Measurements from ENCODE around the gene OCA2. TPM values are rescaled to one million over a fixed set of nuclear protein-coding genes. Genes with fewer than 3 reads are reported as not detected.
"Not testable (repeated sequence)": the region's sequence is repeated elsewhere in the genome, so short reads cannot be mapped to it uniquely, and the experiment has no call there.

The OCA2 gene
- total RNA-seq, 1 donor from 2014 or later = 25.7 TPM

GRCh38 chr15:28022181-28022580, 76.9 kb downstream of the OCA2 start:
- no peak for DNase-seq

DNA sequence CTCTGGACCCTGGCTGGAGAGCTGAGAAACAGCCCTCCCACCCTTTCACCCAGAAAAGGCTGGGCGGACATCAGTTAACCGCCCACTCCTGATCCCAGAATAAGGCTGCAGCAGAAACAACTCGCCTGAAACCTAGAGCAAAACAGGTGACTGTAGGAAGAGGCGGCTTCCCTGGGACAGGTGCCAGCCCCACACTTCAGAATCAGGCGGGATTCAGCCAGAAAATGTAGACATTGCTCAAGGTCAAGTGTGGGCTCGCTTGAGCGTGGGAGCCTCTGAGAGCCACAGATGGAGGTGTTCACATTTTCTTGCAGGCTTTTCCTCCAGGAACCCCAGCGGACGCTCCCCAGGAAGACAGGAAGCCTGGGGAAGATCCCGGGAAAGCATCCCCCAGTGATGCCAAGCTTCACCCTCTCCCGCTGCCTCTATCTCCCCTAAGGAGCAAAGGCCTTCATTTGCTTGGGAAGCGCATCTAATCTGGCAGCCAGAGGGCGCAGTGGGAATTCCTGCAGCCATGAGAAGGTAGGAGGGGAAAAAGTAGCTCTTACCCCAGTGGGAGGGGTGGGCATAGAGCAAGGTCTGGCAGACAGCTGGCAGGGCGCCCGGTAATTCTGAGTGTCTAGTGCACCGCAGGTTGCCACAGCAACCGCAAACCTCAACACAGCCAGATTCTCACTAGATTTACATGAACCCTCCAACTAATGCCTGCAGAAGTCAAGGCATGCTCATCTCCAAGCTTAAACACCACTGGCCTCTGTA, 77.7 kb downstream of the OCA2 start:
- DNase-seq = peak; percentile 77

- DNase-seq = no peak
These were observed 78.5 kb downstream of the OCA2 start for GRCh38 chr15:28020644-28021043.

- DNase-seq = no peak
These were observed 79.4 kb downstream of the OCA2 start for GRCh38 chr15:28019594-28020309.

GRCh38 chr15:28018291-28019044, 80.6 kb downstream of the OCA2 start:
- no peak for DNase-seq

GRCh38 chr15:28017423-28017924, 81.6 kb downstream of the OCA2 start:
- DNase-seq = no peak

- DNase-seq = no peak
These were observed 83.3 kb downstream of the OCA2 start for GRCh38 chr15:28015855-28016254.

- DNase-seq = no peak
These were observed 84.4 kb downstream of the OCA2 start for GRCh38 chr15:28014623-28015200.

GRCh38 chr15:28013976-28014375, 85.1 kb downstream of the OCA2 start:
- DNase-seq = no peak

- no peak for DNase-seq
These were observed 85.6 kb downstream of the OCA2 start for GRCh38 chr15:28013480-28013879.

DNA sequence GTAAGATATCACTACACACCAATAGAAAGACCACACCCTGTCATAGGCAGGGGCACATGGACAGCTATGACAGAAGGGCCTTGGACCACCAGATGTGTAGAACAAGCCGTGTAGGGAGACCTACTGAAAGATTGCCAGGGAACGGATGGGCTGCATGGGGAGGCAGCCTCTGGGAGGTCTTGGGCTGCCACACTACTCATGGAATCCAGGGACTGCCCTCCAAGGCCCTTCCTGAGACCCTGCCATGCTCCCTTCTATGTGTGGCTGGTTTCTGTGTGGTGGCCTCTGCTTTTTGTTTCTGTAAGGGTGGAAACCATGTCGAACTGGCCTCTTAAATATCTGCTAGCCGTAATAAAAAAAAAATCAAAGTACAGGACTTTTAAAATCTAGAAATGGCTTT, 86.9 kb downstream of the OCA2 start:
- no peak for DNase-seq

GRCh38 chr15:28008175-28008574, 90.9 kb downstream of the OCA2 start:
- not testable (repeated sequence) for DNase-seq

- DNase-seq = no peak
These were observed 92.8 kb downstream of the OCA2 start for GRCh38 chr15:28006116-28006905.

GRCh38 chr15:28005004-28005527, 94.0 kb downstream of the OCA2 start:
- DNase-seq = no peak

DNA sequence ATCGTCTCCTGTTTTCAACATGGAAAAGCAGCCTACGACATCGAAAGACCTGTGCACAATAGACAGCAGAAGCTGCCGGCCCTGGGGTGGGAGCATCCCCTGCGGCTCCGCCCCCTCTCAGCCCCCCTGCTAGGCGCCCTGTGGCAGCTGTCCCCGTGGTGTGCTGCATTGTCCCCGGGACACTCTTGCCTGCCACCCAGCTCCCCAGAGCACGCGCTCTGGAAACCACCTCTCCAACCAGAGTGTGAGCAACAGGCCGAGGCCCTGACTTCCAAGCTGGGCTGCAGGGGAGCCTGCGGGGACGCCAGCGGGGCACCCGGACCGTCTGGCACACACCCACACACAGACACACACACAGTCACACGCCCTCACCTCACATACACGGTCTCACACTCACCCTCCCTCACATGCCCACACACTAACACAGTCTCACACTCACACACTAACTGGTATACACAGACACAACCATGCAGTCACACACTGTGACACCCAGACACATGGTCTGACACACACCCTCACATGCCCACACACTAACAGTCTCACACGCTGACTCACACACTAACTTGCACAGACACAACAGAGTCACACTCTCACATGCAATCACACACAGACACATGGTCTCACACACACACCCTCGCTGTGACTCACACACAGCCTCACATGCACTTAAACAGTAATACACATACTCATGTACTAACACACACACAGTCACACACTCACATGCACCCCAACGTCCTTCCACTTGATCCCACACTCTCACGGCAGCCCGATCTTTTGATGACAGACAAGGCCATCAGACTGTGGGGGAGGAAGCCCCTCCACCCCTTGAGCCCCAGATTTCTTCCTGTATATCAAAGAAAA, 94.7 kb downstream of the OCA2 start:
- no peak for DNase-seq

DNA sequence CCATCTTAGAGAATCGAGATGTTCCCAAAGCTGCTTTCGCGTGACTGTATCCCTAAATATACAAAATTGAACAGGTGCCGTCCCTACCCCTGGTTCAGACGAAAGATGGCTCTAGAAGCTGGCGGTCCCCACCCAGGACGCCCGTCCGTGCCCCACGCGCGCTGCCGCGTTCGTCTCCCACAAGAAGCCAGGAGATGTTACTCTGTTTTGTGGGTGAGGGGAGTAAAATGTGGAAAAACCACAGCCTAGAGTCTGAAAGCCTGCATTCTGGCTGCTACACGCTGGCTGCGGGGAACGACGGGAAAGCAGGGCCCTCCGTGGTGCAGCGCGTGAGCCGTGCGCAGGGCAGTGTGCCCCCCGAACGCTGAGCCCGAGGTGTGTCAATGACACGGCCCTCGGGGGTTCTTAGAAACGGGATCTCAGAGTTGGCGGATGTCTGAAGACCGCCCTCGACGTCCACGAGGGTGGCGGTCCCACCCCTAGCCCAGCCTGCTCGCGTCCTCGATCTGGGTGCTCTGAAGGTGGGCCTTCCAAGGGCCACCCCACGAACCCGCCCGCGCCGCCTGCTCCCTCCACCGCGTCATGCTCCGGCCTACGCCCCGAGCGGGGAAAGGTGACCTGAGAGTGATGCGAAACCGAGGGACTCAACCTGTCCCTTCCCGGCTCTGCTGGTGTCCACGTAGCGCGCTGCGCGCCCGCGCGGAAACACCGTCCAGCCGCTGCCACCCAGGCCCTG, 95.6 kb downstream of the OCA2 start:
- DNase-seq = no peak

DNA sequence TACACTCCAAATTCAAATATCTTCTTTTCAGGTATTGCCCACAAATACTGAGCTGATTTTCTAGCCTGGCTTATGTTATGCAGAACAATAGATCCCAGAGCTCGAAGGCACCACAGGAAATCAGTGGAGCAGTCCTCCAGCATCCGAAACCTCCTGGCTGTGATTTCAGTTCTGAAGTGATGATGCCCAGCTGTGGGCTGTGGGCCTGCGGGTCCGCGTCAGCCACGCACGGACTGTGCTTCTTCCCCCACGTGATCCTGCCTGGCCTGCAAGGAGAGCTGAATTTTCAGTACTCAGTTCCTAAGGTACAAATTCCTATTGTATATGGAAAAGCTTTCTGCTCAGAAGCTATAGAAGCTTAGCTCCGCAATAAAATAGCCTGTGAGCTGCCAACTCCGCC, 96.2 kb downstream of the OCA2 start:
- no peak for DNase-seq

DNA sequence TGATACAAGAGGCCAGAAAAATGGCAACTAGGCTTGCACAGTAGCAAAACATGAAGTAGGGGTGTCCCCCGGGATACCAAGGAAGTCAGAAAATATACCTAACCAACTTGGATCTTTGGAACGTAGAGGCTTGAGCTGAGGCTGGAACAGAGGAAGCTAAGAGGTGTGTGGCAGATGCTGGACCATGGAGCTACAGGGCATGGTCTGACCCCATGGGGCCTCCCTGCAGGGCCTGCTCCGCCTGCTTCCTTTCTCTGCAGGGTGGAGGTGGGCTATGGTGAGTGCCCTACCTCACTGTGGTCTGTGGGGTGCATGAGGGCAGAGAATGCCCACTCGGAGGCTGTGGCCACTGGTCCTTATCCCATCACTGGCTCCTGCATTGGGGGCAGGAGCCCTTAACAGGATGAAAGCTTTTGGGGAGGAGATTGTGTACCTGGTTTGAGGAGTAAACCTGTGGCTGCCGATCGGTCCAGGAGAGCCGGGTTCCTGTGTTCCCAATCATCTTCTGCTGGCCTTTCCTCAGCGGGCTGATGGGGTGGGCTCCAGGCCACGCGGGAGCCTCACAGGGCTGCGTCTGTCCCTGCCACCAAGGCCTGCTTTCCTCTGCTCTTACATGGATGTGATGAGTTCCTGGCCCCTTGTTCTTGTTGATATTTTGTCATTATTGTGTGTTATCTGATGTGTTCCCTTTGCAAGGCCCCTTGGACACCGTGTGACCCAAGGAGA, 96.8 kb downstream of the OCA2 start:
- no peak for DNase-seq

DNA sequence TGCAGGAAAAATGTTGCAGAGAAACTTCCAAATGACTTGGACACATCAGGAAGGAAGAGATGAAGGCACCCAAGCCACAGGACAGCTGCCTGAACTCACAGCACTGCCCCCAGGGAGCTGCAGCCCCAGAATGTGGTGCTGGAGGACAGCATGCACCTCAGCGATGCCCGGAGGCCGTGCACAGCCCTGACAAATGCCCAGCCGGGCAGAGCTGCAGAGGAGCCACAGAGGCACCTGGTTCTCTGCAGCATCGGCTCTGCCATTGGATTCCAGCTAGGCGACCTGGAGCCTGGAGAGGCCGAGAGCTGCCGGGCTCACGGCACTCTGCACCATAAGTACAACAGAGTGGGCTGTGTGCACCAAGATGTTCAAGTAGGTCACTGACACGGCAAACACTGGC, 97.5 kb downstream of the OCA2 start:
- no peak for DNase-seq
